ENCODE results near the gene DYNC1LI1.
"Not testable (repeated sequence)": the region's sequence is repeated elsewhere in the genome, so short reads cannot be mapped to it uniquely, and the experiment has no call there.

DYNC1LI1 gene

DNA sequence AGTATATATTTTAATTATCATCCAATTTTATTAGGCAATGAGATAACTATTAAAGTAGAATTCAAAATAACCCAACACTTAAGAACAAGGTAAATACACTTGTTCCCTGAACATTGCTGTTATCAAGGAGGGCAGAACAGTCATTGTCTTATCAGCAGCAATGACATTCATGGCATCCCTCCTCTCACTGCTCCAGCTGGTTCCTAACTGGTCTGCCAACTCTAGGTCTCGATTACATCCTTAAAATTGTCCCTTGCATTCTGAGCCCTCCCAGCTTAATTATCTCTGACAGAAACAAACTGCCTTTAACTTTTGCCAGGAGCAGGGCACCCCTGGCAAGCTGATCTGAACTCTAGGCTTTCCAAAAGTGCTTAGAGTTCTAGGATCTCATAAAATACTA, 14.0 kb upstream of the DYNC1LI1 start:
- no peak for DNase-seq
- intact Hi-C loops (cut with DNase I), result no loop called here

DNA sequence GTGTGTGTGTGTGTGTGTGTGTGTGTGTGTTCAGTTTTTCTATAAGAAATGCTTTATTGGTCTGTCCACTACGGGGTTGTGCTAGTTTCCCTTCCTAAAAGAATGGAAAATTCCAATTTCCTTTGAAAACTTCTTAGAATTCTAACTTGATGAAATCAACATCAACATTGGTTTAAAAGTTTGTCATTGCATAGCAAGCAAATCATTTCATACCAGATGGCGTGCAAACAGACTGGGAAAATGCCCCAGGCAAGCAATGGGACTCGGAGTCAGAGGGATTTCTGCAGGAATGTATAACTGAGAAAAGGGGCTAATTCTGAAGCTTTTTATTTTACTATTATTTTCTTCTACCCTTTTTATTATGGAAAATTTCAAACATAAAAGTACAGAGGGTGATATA, 13.1 kb upstream of the DYNC1LI1 start:
- no peak for DNase-seq
- intact Hi-C loops (cut with DNase I), result no loop called here

DNA sequence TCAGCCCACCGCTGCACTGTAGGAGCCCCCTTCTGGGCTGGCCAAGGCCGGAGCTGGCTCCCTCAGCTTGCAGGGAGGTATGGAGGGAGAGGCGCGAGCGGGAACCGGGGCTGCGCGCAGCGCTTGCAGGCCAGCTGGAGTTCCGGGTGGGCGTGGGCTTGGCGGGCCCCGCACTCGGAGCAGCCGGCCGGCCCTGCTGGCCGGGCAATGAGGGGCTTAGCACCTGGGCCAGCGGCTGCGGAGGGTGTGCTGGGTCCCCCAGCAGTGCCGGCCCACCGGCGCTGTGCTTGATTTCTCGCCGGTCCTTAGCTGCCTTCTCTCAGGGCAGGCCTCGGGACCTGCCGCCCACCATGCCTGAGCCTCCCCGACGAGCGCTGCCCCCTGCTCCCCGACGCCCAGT, 8.0 kb upstream of the DYNC1LI1 start:
- DNase-seq; intact Hi-C loops (cut with DNase I): not testable (repeated sequence)

- no peak for DNase-seq
- intact Hi-C loops (cut with DNase I), result no loop called here
Measured at GRCh38 chr3:32577581-32578556, 7.2 kb upstream of the DYNC1LI1 start.

DNA sequence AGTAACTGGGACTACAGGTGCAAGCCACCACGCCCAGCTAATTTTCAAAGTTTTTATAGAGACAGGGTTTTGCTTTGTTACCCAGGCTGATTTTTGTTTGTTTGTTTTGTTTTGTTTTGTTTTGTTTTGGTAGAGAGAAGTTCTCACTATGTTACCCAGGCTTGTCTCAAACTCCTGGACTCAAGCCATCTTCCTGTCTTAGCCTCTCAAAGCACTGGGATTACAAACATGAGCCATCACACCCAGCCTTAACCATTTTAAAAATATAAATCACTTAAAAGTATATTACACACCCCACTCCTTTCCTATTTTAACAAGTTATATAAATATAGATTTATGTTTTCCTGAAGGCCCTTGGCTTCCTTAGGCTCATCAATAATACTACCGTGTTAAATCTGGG, 6.5 kb upstream of the DYNC1LI1 start:
- intact Hi-C loops (cut with DNase I), result no loop called here
- no peak for DNase-seq

- no peak for DNase-seq
- intact Hi-C loops (cut with DNase I), result no loop called here
Measured at GRCh38 chr3:32575451-32576113, 4.9 kb upstream of the DYNC1LI1 start.

DNA sequence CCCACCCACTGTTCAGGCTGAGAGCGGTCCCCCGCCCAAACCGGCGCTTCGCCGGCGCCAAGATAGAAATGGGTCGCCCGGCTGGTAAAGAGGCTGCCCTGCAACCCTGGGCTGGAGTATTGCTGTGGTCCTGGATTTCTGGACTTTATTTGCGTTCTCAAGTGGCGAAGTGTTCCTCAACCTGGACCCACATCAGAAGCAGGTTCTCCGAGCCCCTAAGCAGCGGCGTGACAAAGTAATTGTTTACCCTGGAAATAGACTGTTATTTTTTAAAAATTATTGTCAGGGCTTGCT, 481 bp upstream of the DYNC1LI1 start:
- peak in 4 of 10 donors; percentile 73 to 94 (median 80) for DNase-seq
- intact Hi-C loops (cut with DNase I), result no loop called here

GRCh38 chr3:32569540-32570420, 878 bp downstream of the DYNC1LI1 start:
- intact Hi-C loops (cut with DNase I), result loop anchor here (1.0 to 5.0 kb wide), 2 partner anchors 67 to 116 kb away; partner anchors contain the start of genes CMTM6 and CNOT10
- DNase-seq, result peak; percentile 24 to 93 (median 48)

DNA sequence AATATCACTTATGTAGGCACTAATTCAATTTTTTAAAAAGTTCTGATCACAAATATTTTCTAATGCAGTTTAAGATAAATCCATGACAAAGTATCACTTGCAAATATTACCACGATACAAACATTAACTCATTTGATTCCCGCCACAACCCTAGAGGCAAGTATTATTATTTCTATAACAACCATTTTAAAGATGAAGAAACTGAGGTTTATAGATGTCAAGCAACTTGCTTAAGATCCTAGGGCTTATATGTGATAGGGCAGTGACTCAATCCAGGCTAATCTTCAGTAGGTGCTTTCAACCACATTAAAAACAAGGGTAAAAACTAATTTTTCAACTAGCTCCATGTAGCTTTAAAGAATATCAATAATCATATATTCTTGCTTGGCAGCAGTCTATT, 1.7 kb downstream of the DYNC1LI1 start:
- intact Hi-C loops (cut with DNase I), result loop anchor here (5.0 kb wide), 1 partner anchor 67 kb away; the partner anchor contains the start of gene CMTM6
- no peak for DNase-seq

DNA sequence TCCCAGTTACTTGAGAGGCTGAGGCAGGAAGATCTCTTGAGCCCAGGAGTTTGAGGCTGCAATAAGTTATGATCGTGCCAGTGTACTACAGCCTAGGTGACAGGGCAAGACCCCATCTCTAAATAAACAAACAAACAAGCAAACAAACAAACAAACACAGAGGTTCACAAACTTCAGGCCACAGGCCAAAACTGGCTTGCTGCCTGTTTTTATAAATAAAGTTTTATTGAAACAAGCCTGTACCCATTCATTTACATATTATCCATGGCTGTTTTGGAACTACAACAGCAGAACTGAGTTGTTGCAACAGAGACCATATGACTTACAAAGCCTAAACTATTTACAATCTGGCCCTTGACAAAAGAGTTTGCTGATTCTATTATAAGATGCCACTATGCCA, 6.5 kb downstream of the DYNC1LI1 start:
- intact Hi-C loops (cut with DNase I), result no loop called here
- no peak for DNase-seq

DNA sequence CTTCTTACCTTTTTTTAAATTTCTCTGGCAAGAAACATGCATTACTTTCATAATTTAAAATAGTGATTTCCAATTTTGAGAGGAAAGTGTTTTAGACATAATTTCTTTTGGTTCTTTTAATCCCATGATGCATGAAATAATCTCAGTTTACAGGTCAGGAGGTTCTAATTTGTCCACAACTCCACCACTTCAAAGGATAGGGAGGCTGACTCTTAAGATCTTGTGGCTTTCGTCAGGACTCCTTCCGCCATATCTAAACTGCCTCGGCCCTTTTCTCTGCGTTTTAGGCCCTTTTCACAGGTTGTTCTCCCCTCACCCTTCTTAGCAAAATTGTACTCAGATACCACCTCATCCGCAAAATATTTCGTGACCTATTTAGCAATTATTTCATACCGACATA, 8.0 kb downstream of the DYNC1LI1 start:
- intact Hi-C loops (cut with DNase I), result no loop called here
- no peak for DNase-seq

DNA sequence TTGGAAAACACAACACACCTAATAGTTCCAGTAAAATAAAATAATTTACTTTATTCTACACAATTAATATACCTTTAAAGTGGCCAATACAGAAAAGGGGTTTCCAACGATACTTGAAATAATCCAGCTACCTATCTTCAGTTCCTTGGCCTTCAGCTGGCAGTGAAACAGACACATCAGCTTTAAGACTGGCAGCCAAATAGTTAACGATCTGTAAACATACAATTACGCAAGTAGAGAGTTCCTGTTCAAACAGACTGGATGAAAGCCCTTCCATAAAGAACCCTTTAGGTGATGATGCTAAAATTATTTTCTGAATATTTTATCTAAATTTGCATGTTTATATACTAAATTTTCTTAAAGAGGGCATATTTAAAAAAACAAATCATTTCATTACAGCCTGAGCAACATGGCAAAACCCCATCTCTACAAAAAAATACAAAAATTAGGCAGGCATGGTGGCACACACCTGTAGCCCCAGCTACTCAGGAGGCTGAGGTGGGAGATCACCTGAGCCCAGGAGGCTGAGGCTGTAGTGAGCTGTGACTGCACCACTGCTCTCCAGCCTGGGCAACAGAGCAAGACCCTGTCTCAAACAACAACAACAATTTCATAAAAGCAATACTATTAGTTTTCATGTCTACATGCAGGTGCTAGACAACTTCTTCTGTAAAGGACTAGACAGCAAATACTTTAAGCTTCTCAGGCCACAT, 12.9 kb downstream of the DYNC1LI1 start:
- DNase-seq, result no peak
- intact Hi-C loops (cut with DNase I), result no loop called here

DNA sequence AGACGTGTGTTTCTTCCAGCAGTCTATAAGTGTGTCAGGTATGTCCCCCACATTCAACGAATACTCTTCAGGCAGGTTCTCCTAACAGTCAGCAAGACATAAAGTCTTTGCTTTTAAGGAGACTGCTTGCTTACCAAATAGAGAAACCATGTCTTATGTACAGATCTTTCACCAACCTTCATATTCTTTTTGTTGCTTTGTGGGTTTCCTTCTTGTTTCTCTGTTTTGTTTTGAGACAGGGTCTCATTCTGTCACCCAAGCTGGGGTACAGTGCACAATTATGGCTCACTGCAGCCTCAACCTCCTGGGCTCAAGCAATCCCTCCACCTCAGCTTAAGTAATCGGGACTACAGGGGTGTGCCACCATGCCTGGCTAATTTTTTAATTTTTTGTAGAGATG, 14.3 kb downstream of the DYNC1LI1 start:
- no peak for DNase-seq
- intact Hi-C loops (cut with DNase I), result no loop called here

DNA sequence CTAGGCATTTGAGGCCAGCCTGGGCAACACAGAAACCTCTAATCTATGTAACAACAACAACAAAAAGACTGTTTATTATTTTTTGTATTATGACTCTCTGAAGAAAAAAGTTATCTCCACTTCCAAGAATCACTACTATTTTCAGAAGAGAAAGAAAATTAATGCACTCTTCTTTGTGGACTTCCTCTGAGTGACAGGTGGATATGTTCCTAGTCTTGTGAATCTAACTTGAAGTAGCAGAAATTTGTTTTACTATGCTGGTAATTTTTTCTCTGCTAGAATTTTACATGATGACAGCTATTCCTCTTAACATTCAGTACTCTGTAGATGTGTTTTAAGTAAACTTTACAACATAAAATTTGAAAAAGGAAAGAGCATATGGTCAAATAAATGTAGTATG, 16.7 kb downstream of the DYNC1LI1 start:
- no peak for DNase-seq
- intact Hi-C loops (cut with DNase I), result no loop called here

DNA sequence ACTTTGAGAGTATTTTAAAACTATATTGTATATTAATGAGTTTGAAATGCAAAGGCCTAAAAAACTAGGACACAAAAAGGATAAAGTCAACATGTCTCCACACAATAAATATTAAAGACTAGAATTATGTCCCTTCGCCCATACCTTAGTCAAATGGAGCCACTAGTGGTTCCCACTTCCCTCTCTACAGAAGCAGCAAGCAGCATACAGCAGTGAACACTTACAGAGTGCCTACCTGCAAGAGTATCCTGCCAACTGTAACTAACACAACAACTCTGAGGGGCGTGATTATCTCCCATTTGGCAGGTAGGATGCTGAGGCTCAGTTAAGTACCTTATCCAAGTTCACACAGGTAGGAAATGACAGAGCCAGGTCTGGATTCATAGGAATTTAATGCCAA, 17.2 kb downstream of the DYNC1LI1 start:
- DNase-seq, result no peak
- intact Hi-C loops (cut with DNase I), result no loop called here

DNA sequence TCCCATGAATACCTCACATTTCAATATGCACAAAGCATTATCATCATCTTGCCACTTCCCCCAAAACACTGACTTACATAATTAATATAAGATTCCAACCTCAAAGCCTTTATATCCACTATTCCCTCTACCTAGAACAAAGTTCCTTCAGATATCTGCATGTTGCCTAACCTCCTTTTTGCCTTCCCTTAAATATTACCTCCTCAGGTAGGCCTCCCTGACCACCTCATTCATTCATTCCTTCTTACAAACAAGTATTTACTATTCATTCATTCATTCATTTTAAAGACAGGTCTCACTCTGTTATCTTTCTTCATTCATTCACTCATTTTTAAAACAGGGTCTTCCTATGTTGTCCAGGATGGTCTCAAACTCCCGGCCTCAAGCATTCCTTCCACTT, 18.6 kb downstream of the DYNC1LI1 start:
- DNase-seq, result no peak
- intact Hi-C loops (cut with DNase I), result no loop called here

- intact Hi-C loops (cut with DNase I), result no loop called here
- DNase-seq, result no peak
Measured at GRCh38 chr3:32551496-32551895, 19.2 kb downstream of the DYNC1LI1 start.

GRCh38 chr3:32551087-32551486, 19.6 kb downstream of the DYNC1LI1 start:
- intact Hi-C loops (cut with DNase I), result no loop called here
- DNase-seq, result no peak

- intact Hi-C loops (cut with DNase I), result no loop called here
Measured at GRCh38 chr3:32545305-32545704, 25.4 kb downstream of the DYNC1LI1 start.

DNA sequence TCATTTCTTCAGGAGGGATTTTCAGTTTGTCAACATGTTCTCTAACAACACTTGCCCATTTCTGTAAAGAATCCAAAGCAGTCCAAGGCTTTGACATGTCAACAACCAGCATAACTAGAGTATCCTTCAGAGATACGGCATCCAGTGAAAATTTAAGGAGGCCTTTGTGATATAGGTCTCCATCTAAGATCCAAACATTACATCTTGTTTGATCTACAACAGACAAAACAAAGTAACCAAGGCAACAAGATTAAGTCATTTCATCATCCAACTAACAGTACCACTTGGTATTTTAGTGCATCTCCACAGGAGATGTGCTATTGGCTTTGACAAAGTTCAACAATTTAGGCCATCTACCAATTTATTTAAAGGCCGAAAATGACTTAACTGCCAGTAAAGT, 25.8 kb downstream of the DYNC1LI1 start:
- intact Hi-C loops (cut with DNase I), result no loop called here
- no peak for DNase-seq

More at GRCh38 chr3:32545305-32545704, 25.4 kb downstream of the DYNC1LI1 start:
- no peak for DNase-seq
